NCI-H526 (cell line): ENCODE results near the gene TTC28.
A peak's percentile ranks its signal among the peaks of the same experiment; 100 is the strongest.

Experiments
- DNase-seq, 2 experiments: peaks; one replicate each; lab custom pipeline; 2025; lab: John Stamatoyannopoulos, UW

The TTC28 gene

GRCh38 chr22:27988704-27989103 is 690.9 kb downstream of the TTC28 start:
- no peak for DNase-seq

DNA sequence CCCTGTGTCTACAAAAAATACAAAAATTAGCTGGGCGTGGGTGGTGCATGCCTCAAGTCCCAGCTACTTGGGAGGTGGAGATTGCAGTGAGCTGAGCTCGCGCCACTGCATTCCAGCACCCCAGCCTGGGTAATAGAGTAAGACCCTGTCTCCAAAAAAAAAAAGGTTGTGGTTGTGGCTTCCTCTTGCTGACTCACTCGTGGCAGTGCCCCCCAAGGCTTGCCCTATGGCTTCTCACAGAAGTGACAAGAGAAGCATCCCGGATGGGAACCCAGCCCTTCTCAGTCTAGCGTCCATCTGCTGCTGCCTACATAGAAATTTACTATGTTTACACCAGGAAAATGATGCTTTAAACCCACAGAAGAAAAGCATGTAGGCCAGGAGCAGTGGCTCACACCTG is 692.1 kb downstream of the TTC28 start:
- no peak for DNase-seq

- no peak for DNase-seq
Measured at GRCh38 chr22:27986937-27987336, 692.7 kb downstream of the TTC28 start.

GRCh38 chr22:27986459-27986858 is 693.2 kb downstream of the TTC28 start:
- no peak for DNase-seq

GRCh38 chr22:27985323-27986275 is 694.0 kb downstream of the TTC28 start:
- no peak for DNase-seq

DNA sequence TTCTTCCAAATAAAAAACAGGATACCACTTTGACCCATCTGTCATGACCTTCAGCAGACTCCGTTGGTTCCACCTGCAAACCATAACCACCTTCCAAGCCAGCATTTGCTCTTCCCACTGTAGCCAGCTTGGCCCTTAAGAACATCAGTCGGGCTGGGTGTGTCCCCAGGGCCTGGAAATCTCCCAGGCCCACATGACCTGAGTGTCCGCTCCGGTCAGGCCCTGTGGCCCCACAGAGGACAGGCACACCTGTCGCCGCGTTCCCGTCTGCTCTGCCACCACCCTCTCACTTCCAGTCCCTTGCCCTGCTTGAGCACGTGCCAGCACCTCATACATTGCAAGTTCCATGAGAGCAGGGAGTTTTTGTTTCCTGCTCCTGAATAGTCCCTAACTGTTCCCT is 694.9 kb downstream of the TTC28 start:
- no peak for DNase-seq

DNA sequence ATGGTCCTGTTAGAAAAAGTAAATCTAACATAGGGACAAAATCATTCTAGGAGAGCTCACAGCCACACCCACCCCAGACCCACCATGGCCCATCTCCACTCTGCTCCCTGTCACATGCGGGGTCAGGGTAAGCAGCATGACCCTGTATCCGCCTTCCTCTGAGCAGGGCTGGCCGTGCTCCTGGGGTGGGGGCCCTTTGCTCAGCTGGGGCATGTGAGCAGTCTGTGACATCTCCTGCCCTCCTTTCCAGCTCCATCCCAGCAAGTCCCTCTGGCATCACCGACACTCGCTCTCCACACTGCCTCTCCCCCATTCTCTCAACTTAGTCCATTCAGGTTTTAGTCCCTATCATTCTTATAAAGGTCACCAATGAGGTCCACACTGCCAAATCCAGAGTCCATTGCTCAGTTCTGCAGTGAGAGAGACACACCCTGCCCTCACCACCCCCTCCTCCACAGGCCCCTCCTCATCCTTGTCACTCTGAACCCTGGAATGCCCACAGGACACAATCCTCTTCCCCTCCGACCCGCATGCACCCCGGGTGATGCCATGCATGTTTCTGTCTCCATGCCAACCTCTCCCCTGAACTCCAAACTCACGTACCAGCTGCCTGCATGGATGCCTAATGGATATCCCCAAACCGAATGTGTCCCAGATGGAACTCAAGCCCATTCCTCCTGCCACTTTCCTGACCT is 695.5 kb downstream of the TTC28 start:
- no peak for DNase-seq

- no peak for DNase-seq
Measured at GRCh38 chr22:27983361-27983791, 696.3 kb downstream of the TTC28 start.

GRCh38 chr22:27982630-27983180 is 696.9 kb downstream of the TTC28 start:
- no peak for DNase-seq

GRCh38 chr22:27982106-27982505 is 697.5 kb downstream of the TTC28 start:
- no peak for DNase-seq

DNA sequence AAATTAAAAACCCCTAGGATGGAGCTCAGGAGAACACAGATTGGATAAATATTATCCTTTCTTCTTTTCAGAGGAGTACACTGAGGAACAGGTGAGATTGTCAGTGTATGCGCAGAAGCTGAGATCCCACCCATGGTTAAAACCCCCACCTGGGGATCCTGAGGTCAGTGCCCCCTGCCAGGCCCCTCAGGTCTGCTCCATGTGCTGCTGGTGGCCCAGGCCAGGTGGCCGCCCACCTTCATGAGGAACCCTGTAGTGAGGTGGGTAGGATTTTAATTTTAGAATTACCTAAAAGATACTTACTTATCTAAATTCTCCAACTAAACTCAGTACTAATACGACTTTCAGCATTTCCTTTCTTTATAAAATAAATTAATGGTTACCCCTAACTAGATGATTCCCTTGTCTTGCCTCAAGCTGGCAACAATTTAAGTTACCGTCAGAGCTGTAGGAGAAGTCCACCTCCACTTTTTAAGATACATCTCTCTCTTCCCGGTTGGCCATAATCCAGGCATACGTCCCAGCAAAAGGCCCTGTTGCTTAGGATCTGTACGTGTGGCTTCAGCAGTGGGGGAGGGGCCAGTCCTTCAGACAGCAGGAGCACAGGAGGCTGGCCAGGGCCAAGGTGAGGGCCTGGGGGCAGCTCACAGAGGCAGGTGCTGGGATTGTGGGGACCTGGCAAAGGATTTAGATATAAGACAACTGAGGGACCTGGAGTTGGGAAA is 699.1 kb downstream of the TTC28 start:
- DNase-seq: peak in 1 of 2 experiments; percentile 9

DNA sequence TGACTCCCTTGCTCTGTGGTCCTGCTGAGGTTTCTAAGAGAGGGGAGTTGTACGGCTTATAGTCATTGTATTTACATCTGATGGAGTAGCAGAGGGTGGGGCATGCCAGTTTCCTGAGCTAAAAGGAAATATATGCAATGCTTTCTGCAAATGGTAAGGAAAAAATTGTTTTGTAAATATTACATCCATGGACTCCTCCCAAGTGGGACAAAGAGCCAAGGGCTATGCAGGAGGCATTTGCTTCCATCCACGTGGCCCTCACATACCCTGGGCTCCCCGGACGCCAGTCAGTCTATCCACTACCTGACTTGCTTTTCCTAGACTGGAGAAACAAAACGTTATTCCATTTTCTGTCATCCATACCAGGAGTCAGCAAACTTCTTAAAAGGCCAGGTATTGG is 700.8 kb downstream of the TTC28 start:
- no peak for DNase-seq

DNA sequence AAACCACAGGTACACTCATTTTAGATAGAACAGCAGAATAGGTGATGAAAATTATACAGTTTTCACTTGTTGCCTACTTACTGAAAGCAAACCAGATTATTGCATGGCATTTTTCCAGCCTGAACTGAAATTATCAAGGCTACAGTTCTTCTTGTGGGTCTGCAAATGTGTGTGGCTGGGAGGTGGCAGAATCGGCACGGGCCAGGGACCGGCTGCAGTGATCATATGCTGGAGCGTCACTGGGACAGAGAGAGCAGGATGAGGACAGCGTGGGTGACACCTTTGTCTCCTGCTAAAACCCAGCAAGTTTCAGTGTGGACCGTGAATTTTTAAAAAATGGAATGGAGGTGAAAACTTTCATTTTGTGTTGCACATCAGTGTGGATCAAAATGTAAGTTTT is 701.3 kb downstream of the TTC28 start:
- no peak for DNase-seq

DNA sequence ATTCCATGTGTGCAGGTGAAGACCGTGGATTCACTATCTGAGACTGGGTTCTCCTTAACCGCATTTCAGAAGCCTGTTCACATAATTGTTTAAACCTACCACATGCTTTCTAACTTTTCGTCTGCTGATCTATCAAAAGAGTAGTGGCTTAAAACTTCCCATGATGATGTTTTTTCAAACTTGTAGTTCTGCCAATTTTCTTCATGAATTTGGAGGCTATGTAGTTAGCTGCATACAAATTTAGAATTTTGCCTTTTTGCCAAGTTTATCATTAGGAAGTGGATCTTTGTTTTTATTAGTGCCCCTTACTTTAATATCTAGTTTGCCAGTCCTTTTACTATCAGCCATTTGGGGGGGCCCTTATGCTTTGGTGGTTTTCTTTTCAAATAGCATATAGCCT is 703.1 kb downstream of the TTC28 start:
- no peak for DNase-seq

DNA sequence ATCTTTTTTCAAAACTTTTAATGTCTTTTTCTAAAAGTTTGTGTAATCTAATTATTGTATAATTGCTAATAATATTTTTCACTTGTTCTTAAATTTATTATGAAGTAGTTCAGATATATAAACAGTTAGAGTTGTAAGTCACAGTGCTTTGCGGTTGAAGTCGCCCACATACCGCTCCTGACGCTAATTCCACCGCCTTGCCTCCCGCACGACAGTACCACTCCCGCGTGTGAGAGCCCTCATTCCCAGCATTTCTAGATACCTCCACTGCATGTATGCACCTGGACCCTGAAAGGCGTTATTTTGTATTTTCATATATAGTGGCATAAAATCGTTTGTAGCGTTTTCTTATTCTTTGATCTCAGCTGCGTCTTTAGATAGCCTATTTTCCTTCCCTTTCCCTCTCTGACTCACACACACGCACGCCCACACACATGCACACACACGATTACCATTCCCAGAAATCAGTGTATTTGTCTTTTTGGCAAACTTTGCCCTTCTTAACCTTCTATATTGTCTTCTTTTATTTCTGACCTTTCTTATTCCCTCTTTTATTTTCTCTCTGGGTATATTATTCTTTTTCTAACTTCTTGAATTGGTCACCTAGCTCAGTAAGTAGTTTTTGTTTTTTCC is 704.1 kb downstream of the TTC28 start:
- DNase-seq: no peak

- DNase-seq: no peak
Measured at GRCh38 chr22:27973846-27974245, 705.8 kb downstream of the TTC28 start.

DNA sequence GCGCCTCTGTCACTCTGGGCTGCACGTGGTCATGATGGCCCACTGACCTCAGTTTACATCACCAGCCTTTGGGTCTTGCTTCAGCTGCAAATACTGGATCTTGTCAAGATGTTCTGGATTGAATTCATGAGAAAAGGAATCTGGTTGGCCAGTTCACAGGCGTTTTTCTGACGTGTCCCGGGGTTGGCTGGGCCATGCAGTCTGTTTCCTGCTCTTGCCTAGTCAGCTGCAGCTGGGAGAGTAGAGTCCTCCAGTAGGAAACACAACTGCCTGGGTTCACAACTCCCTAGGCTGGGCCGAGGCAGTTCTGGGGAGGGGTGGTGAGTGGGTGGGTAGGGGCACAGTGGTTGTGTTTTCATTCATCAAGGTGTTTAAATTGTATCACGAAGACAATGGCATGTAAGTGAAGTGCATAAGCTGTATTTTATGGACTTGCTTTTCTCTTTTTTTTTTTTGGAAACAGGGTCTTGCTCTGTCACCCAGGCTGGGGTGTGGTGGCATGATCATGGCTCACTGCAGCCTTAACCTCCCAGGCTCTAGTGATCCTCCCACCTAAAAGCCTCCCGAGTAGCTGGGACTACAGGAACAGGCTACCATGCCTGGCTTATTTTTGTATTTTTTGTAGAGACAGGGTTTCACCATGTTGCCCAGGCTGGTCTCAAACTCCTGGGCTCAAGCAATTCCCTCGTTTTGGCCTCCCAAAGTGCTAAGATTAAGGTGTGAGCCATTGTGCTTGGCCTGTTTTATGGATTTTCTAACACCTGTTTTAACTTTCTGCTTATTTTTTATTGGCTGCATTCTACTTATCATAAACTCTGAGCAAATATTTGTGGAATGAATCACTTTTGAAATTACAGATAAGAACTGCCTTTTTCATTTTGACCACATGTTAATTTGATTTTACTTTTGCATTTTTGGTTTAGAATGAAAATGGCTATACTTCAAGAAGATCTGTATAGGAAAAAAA is 706.6 kb downstream of the TTC28 start:
- DNase-seq: no peak

GRCh38 chr22:27971926-27972325 is 707.7 kb downstream of the TTC28 start:
- DNase-seq: no peak

DNA sequence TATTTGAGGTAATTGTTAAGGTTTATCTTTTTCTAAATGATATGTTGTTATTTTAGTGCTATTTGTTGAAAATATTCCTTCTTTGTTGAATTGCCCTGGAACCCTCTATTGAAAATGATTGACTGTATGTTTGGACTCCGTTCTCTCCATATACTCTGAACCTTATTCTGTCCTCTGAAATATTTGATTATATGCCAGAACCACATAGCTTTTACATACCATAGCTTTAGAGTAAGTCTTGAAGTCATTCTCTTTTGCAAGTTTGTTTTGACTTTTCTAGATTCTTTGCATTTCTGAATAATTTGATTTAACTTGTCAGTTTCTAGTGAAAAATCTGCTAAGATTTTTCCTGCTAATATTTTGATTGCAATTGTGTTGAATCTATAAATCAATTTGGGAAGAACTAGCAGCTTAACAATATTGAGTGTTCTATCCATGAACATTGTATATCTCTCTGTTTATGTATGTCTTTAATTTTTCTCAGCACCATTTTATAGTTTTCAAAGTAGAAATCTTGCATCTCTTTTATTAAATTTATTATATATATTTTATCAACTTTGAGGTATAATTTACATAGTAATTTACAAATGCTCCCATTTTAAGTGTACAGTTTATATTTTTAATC is 708.9 kb downstream of the TTC28 start:
- no peak for DNase-seq
